ENCODE measurements around the gene THRA.

- TF ChIP-seq CTCF (IDR thresholded peaks at IDR 0.05) (peak in 1 of 4 experiments; percentile 15), POLR2A (IDR thresholded peaks at IDR 0.05) (no peak)
Observed at GRCh38 chr17:40072040-40072734, 9.4 kb downstream of the THRA start.
